HUES48 (cell line): ENCODE data around the gene CDK7.

Experiments
- H3K27ac ChIP-seq: one replicate; pipeline ENCODE4 v1.7.0; 2013; ENCODE audit warnings: low read depth, low read length, inconsistent platforms
- H3K27me3 ChIP-seq: 2 replicates; pipeline ENCODE4 v1.6.1; 2013; ENCODE audit warnings: mild to moderate bottlenecking, low read length; ENCODE audit not compliant: control insufficient read depth, insufficient read depth
- H3K36me3 ChIP-seq: 2 replicates; pipeline ENCODE4 v1.6.1; 2013; ENCODE audit warnings: low read length; ENCODE audit not compliant: control insufficient read depth, insufficient read depth
- H3K4me1 ChIP-seq: 2 replicates; pipeline ENCODE4 v1.6.1; 2013; ENCODE audit warnings: mild to moderate bottlenecking, low read length; ENCODE audit not compliant: control insufficient read depth, insufficient read depth
- H3K4me3 ChIP-seq: 2 replicates; pipeline ENCODE4 v1.5.1; 2013; ENCODE audit warnings: mild to moderate bottlenecking, low read depth, low read length
- H3K9ac ChIP-seq: 2 replicates; pipeline ENCODE4 v1.6.1; 2013; ENCODE audit warnings: mild to moderate bottlenecking, low read depth, low read length, moderate library complexity
- H3K9me3 ChIP-seq: 2 replicates; pipeline ENCODE4 v1.6.1; 2013; ENCODE audit warnings: low read length; ENCODE audit not compliant: control insufficient read depth, insufficient read depth

The CDK7 gene

GRCh38 chr5:69292306-69292705 lies 57.6 kb downstream of the CDK7 start:
- Histone ChIP-seq H3K36me3 (no peaks in the 10 kb centered on the region), H3K27ac (no peak overlapping the region), H3K9me3 (no peaks in the 10 kb centered on the region), H3K9ac (no peak overlapping the region), H3K4me3 (no peak overlapping the region), H3K4me1 (peaks cover 7% of the 10 kb centered on the region), H3K27me3 (no peaks in the 10 kb centered on the region)

- no peak overlapping the region for H3K4me3 ChIP-seq
- H3K9ac ChIP-seq: no peak overlapping the region
- H3K4me1 ChIP-seq: peaks cover 4% of the 10 kb centered on the region
- no peaks in the 10 kb centered on the region for H3K27me3 ChIP-seq
- H3K36me3 ChIP-seq: no peaks in the 10 kb centered on the region
- H3K27ac ChIP-seq: no peak overlapping the region
- no peaks in the 10 kb centered on the region for H3K9me3 ChIP-seq
Measured at GRCh38 chr5:69293882-69294281, 59.2 kb downstream of the CDK7 start.

GRCh38 chr5:69295088-69295754 lies 60.5 kb downstream of the CDK7 start:
- Histone ChIP-seq H3K27ac (no peak overlapping the region), H3K9me3 (no peaks in the 10 kb centered on the region), H3K27me3 (no peaks in the 10 kb centered on the region), H3K36me3 (no peaks in the 10 kb centered on the region), H3K4me1 (peaks cover 4% of the 10 kb centered on the region; the same call in 1 of the 2 replicates), H3K4me3 (no peak overlapping the region), H3K9ac (no peak overlapping the region)

- no peaks in the 10 kb centered on the region for H3K9me3 ChIP-seq
- no peaks in the 10 kb centered on the region for H3K27me3 ChIP-seq
- no peak overlapping the region for H3K4me3 ChIP-seq
- no peak overlapping the region for H3K27ac ChIP-seq
- H3K9ac ChIP-seq: no peak overlapping the region
- H3K4me1 ChIP-seq: peaks cover 4% of the 10 kb centered on the region; the same call in 1 of the 2 replicates
- no peaks in the 10 kb centered on the region for H3K36me3 ChIP-seq
Measured at GRCh38 chr5:69299625-69300024, 64.9 kb downstream of the CDK7 start.

GRCh38 chr5:69300537-69301203 lies 66.0 kb downstream of the CDK7 start:
- Histone ChIP-seq H3K4me3 (no peak overlapping the region), H3K27ac (no peak overlapping the region), H3K9me3 (no peaks in the 10 kb centered on the region), H3K36me3 (no peaks in the 10 kb centered on the region), H3K4me1 (no peaks in the 10 kb centered on the region), H3K27me3 (no peaks in the 10 kb centered on the region), H3K9ac (no peak overlapping the region)

GRCh38 chr5:69305512-69305911 lies 70.8 kb downstream of the CDK7 start:
- Histone ChIP-seq H3K27ac (no peak overlapping the region), H3K36me3 (no peaks in the 10 kb centered on the region), H3K9ac (no peak overlapping the region), H3K27me3 (no peaks in the 10 kb centered on the region), H3K4me1 (no peaks in the 10 kb centered on the region), H3K4me3 (no peak overlapping the region), H3K9me3 (0 out of 2 replicates have a peak, but pooled peaks cover 5% of the 10 kb centered on the region)

GRCh38 chr5:69308046-69308553 lies 73.4 kb downstream of the CDK7 start:
- H3K9ac ChIP-seq: no peak overlapping the region
- H3K27ac ChIP-seq: no peak overlapping the region
- no peaks in the 10 kb centered on the region for H3K36me3 ChIP-seq

GRCh38 chr5:69309380-69309779 lies 74.7 kb downstream of the CDK7 start:
- Histone ChIP-seq H3K4me3 (no peak overlapping the region), H3K27me3 (no peaks in the 10 kb centered on the region), H3K27ac (no peak overlapping the region), H3K9ac (no peak overlapping the region), H3K4me1 (no peaks in the 10 kb centered on the region), H3K9me3 (0 out of 2 replicates have a peak, but pooled peaks cover 5% of the 10 kb centered on the region), H3K36me3 (no peaks in the 10 kb centered on the region)

More at GRCh38 chr5:69308046-69308553, 73.4 kb downstream of the CDK7 start:
- H3K27me3 ChIP-seq: no peaks in the 10 kb centered on the region
- H3K4me3 ChIP-seq: no peak overlapping the region
- 0 out of 2 replicates have a peak, but pooled peaks cover 5% of the 10 kb centered on the region for H3K9me3 ChIP-seq
- no peaks in the 10 kb centered on the region for H3K4me1 ChIP-seq

GRCh38 chr5:69312459-69313160 lies 77.9 kb downstream of the CDK7 start:
- no peak overlapping the region for H3K4me3 ChIP-seq
- H3K36me3 ChIP-seq: no peaks in the 10 kb centered on the region
- H3K27me3 ChIP-seq: no peaks in the 10 kb centered on the region
- no peak overlapping the region for H3K9ac ChIP-seq
- no peaks in the 10 kb centered on the region for H3K4me1 ChIP-seq
- 0 out of 2 replicates have a peak, but pooled peaks cover 5% of the 10 kb centered on the region for H3K9me3 ChIP-seq
- no peak overlapping the region for H3K27ac ChIP-seq

- H3K27me3 ChIP-seq: no peaks in the 10 kb centered on the region
- H3K4me3 ChIP-seq: no peak overlapping the region
- no peaks in the 10 kb centered on the region for H3K4me1 ChIP-seq
- 0 out of 2 replicates have a peak, but pooled peaks cover 5% of the 10 kb centered on the region for H3K9me3 ChIP-seq
- H3K9ac ChIP-seq: no peak overlapping the region
- H3K36me3 ChIP-seq: no peaks in the 10 kb centered on the region
- H3K27ac ChIP-seq: no peak overlapping the region
Measured at GRCh38 chr5:69313428-69313827, 78.7 kb downstream of the CDK7 start.

- no peaks in the 10 kb centered on the region for H3K36me3 ChIP-seq
- no peaks in the 10 kb centered on the region for H3K9me3 ChIP-seq
- no peak overlapping the region for H3K4me3 ChIP-seq
- no peaks in the 10 kb centered on the region for H3K27me3 ChIP-seq
- no peak overlapping the region for H3K9ac ChIP-seq
- H3K4me1 ChIP-seq: no peaks in the 10 kb centered on the region
- no peak overlapping the region for H3K27ac ChIP-seq
Measured at GRCh38 chr5:69315972-69316371, 81.3 kb downstream of the CDK7 start.
